Lung microvascular endothelial cell (primary cell): ENCODE data around the gene RELL1. TPM values are rescaled to one million over a fixed set of nuclear protein-coding genes. Genes with fewer than 3 reads are reported as not detected.
"Not testable (repeated sequence)": the region's sequence is repeated elsewhere in the genome, so short reads cannot be mapped to it uniquely, and the experiment has no call there.

Source experiments
- DNase-seq, 2 donors: peaks; one replicate each; pipeline versions ENCODE4 v3.0.0 to v3.0.0-alpha.2; 2010; ENCODE audit warnings: low read depth in 2 of 2
- total RNA-seq: library from RNA; depleted of rRNA; stranded (reverse); fragments of >200 nt; gene quantifications from 2 replicates; pipeline ENCODE4 v1.2.1, GENCODE V29; 2014

The RELL1 gene
- total RNA-seq, 1 donor from 2014 or later: 129 TPM

DNA sequence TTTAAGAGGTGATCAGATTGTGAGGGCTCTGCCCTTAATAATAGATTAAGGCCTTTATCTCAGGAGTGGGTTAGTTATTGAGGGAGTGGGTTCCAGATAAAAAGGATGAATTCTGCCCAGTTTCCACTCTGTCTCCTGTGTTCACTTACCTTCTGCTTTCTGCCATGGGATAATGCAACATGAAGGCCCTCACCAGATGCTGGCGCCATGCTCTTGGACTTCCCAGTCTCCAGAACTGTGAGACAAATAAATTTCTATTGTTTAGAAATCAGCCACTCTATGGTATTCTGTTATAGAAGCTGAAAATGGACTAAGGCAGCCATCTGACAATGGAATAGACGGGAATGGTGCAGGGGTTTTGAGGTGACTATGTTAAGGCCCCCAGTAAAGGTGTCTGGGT is 6.9 kb upstream of the RELL1 start:
- DNase-seq: no peak

DNA sequence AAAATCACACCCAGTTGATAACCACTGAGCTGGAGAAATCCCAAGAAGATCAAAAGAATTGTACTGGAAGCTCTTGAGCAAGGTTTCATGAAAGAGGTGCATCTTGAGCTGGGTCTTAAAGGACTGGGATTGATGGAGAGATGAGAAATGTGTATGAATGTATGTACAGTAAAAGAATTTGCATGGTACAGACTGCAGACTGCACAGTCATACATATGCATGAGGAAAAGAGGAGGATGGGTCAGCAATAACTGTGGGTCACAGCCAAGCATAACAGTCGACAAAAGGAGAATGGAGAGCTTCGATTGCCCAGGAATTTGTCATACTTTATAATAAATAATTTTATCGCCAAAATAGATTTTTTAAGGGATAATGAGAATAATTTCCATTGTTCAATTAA is 4.8 kb upstream of the RELL1 start:
- peak in 1 of 2 donors; percentile 11 for DNase-seq

DNA sequence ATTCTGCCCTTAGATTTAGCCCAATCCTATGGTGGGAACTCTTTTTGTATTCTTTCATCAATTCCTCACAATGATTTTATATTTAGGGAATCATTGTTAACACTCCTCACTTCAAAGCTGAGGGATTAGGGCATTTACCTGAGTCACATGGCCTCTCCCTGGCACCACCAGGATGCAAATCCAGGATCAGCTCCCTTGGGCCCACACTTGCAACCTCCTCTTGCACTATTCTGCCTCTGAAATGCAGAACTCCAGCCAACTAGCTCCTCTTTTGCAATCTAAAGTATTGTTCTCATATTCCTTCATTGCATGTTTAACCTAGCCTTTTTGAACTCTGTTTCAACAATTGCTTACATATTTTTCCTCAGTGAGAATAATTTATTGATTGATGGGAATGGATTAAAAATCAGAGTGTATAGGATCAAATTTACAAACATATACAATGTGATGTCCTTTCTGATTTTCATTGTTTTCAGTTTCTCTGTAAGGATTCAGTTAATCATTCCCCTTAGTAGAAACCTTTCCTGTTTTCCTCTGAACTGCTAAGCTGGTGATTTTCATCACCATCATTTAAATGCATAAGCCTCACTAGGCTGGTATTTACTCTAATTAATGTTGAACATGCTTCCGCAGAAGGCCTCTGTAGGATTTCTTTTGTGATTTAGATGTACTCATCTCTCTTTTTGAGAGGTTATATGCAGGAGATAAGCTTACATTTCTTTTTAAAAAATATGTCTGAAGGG is 3.3 kb upstream of the RELL1 start:
- no peak for DNase-seq

DNA sequence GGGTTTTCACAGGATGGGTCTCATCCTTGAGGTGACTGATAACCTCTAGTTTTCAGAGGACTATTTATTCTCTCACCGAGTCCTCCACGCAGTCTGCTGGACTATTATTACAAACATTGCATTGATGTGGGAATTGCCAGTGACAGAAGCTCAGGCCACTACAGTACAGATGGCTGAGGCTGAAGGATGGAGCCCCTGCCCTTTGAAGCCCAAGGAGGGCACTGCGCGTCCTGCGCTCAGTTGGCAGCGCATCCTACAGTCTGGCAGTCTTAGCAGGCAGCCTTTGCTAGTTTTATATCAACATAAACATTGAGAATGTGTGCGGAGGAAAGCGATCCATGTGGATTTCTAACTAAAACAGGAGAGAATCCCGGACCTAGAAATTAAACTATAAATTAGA is 1.5 kb upstream of the RELL1 start:
- DNase-seq: no peak

DNA sequence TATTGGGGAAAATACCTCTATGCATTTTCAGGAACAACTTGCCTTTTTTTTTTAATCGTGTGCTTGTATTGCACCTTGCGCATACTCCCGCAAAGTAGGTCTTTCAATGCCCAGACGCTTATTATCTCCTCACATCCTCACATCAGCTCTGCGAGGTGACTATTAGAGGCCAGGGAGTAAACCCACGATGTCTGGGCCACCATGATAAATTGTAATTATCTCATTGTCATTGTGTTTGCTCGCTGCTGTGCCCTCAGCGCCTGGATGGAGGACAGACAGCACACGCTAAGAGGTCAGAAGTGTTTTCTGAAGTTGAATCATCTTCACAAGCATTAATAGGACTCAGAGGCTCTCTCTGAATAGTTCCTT is 1.0 kb upstream of the RELL1 start:
- DNase-seq: no peak

DNA sequence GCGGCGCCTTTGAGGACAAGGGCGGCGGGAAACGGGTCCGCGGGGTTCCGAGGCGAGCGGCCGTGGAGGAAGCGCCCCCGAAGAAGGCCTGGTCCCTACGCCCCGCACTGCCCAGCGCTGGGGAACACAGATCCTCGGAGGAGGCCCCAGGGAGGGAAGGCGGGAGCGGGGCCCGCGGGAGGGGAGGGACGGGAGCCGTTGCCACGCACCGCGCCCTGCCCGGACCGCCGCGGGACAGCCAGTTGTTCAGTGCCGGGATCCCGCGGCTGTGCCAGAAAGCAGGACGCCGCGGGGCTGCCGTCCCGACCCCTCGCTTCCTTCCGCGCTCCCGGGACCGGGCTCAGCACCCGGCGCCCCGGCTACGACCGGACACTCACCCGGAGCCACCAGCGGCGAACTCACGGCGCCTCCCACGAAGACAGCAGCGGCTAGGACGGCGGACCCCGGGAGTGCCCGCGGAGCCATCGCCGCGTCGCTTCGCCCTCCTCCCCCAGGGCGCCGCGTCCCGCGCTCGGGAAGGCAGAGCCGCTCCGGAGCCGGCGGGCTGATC is 278 bp downstream of the RELL1 start:
- DNase-seq: peak in 1 of 2 donors; percentile 45

DNA sequence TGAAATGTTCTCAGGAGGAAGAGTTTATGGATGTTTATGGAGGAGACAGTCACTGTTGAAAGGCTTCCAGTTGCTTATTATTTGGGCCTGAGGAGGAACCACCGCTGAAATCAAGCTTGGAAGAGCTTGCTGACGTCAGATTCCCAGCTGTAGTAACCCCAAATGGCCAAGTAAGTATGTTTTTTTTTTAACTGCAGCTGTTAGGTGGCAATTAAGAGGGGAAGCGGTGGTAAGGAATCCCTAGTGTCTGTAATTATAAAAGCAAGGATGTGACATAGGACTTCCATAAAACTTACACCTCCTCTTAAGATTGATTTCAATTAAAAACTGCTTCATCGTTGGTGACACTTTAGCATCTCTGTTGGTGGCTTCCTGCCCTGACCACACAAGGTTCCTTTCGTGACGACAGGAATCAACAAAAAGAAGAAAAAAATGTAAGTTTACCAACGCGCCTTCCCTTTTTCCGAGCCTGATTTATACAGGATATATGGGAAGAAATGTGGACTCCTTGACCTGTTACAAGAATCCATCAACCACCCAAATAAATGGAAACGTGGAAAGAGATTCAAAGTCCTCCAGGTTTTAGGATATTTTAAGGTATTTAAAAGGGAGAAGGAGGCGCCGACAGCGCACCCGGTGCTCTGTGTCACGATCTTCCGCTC is 884 bp downstream of the RELL1 start:
- peak; percentile 14 to 55 for DNase-seq

DNA sequence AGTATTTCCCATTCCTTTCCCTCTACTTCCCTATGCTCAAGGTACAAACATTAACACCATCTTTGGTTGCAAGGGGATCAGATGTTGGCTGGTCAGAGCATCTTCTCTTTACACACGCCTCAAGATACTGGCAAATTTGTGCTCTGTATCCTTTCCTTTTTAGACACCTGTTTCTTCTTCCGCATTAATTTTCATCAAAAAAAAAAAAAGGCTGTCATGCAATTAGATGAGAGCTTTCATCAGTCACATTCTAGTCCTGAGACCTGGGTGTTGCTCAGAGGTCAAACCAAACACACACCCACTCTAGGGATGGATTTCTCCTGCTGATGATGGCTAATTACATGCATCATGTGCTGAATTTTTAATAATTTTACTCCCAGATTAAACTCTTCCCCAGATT is 2.0 kb downstream of the RELL1 start:
- no peak for DNase-seq

DNA sequence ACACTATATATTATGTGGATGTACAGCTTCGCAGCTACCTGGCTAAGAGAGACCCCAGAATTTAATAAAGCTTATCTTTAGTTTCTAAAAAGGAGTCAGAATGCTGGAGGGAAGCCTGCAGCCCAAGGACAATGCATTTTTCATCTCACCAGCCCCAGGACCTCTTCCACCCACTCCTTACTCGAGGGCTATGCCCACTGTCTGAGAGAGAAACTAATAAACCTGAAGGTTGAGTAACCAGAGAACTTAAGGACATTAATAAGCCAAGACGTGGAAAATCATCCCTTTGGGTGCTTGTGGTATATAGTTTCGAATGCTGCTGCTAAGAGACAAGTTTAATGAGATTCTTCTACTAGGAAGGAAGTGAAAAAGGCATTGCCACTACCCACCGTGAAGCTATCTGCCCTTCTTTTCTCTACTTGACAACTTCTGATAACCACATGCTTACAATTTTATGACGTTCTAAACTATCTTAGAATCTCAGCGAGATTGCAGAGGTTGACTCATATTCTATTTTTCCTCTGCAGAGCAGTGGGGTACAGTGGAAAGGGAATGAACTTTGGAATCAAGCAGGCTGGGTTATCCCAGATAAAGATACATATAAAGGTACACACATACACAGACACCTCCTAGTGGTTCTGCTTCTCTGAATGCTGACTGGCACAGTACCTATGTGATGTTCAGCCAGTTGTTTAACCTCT is 3.3 kb downstream of the RELL1 start:
- peak; percentile 20 to 30 for DNase-seq

DNA sequence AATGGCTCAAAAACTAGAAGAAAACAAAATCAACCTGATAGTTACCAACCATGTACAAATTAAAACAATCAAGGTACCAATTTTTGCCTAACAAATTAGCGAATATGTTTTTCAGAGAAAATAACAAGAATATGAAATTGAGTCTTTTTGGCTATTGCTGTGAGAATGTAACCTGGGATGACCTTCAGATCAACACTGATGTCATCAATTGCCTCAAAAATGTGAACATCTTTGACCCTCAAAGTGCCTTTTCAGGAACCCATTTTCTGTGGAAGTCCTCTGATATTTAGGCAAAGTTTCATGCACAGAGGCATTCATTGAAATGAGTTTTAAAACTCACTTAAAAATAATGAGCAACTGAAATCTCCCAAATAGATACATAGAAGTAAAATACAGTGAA is 6.1 kb downstream of the RELL1 start:
- DNase-seq: no peak

DNA sequence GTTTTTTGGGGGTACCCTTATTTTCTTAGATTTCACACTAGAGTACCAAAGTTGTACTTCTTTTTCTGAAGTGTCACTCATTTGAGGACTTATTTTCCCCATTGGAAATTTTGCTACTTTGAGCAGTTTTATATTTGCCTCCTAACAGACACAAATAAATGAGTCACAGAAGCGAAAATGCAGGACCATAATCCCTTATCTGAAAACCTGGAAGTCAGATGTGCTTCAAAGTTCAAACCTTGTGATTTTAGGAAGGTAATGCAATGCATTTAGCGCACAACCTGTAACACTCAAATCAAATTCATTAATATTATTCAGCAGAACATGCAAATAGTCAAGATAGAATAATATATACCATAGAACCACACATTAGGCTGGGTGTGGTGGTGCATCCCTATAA is 6.9 kb downstream of the RELL1 start:
- DNase-seq: no peak

DNA sequence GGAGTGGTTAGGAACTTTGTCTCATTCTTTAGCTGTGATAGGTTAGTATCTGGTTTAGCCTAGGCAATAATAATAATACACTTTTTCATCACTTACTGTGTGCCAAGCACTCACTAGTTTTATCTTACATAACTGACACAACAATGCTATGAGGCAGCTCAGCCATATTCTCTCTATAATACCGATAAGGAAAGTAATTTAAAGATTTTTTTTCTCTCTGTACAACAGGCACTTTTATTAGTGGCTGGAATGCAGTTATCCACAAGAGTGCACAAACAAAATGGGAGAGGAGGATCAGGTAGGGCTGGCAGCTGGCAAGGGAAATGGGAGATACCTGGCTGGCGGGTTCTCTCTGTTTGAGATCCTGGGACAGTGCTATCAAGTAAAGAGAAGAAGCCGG is 7.6 kb downstream of the RELL1 start:
- no peak for DNase-seq

DNA sequence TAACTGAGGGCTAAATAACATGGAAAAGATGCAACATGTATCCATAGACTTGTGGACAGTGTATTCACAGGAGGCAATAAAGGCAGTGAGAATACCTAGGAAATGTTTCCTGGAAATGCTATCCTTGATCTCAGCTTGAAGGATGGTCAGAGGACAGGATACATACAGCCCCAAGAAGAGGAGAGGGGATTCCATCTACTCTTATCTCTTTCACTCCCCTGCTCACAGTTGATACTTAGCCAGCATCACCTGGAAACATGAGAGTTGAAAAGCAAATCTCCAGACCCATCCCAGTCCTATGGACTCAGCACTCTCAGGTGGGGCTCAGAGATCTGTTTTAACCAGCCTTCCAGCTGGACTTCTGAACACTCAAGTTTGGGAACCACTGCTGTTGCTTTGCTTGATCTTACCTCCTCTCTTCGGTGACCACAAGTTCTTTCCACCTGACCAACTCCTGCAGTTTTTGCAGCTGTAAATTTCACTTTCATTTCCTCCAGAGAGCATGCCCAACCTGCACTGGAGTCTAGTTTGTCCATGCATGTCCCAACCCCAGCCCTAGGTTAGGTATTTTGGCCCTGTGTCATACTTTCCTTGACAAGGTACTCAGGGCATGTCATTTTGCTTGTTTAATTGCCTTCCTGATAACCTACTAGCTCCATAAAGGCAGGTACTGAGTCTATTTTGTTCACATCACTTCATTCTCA is 10.4 kb downstream of the RELL1 start:
- peak in 1 of 2 donors; percentile 26 for DNase-seq

DNA sequence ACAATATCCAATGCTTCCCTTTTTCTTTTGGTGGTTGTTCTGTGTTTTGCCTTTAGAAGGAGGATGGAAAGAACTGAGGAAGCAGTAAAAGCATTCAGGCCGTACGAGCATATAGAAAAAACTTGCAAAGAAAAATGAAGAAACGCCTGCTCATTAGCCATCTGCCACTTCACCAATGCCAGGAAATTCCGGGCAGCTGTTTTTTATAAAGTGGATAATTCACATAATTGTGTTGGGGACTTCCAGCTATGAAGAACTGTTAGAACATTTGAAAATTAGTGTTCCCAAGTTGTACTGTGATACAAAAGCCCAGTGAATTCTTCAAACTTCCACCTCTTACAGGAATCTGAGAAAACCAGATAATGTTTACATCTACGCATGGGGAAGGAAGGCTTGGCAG is 11.7 kb downstream of the RELL1 start:
- DNase-seq: peak in 1 of 2 donors; percentile 48

DNA sequence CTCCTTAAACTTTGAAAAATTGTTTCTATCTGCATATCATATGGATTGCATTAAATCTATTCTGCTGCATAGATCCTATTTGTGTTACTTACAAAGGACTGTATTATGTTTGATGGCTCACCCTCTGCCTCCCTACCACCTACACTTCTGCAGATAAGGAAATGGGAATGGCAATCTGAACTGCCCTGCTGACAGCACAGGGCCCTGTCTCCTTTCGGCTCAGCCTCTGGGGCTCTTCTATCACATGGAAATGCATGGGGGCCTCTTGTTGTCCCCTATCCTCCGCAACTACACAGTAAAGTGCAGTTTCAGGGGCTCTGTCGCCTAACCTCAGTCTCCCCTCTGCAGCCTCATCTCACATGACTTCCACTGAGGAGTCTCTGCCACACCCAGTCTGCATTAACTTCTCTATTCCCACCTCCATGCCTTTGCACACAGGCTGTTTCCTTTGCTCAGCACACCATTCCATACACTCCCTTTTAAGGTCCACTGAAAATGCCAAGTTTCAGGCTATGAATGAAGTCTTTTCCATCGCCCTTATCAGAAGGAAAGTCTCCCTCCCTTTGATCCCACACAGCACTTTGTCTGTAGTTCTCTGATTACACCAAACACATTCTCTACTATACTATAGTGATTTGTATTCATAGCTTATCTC is 12.5 kb downstream of the RELL1 start:
- DNase-seq: no peak

DNA sequence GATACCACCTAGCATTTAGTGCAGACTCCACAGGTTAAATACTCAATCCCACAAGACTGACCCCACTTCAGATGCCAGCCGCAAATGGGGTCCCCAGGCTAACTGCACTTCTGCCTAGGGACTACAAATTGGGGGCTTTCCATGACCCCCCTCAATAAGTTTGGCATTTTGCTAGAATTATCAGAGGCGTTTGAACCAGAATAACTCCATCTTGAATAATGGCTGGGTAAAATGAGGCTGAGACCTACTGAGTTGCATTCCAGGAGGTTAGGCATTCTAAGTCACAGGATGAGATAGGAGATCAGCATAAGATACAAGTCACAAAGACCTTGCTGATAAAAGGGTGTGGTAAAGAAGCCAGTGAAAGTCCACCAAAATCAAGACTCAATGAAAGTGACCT is 15.1 kb downstream of the RELL1 start:
- no peak for DNase-seq

DNA sequence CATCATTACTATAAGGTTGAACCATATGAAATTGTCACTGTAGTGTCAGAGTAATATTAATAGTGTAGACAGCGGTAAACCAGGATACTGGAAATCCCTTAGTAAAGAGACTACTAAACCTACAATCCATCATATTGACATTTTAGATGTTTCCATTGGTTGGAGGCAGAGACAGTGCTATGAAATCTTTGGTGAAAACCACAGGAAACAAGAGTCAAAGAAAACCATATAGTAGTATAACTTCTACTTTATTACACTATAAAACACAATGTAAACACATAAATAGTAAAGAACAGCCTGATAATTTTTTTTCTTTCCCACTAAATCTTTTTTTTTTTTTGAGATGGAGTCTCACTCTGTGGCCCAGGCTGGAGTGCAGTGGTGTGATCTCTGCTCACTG is 15.9 kb downstream of the RELL1 start:
- no peak for DNase-seq

DNA sequence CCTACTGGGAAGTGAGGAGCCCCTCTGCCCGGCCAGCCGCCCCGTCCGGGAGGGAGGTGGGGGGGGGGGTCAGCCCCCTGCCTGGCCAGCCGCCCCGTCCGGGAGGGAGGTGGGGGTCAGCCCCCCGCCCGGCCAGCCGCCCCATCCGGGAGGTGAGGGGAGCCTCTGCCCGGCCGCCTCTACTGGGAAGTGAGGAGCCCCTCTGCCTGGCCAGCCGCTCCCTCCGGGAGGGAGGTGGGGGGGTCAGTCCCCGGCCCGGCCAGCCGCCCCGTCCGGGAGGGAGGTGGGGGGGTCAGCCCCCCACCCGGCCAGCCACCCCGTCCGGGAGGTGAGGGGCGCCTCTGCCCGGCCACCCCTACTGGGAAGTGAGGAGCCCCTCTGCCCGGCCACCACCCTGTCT is 17.1 kb downstream of the RELL1 start:
- not testable (repeated sequence) for DNase-seq

DNA sequence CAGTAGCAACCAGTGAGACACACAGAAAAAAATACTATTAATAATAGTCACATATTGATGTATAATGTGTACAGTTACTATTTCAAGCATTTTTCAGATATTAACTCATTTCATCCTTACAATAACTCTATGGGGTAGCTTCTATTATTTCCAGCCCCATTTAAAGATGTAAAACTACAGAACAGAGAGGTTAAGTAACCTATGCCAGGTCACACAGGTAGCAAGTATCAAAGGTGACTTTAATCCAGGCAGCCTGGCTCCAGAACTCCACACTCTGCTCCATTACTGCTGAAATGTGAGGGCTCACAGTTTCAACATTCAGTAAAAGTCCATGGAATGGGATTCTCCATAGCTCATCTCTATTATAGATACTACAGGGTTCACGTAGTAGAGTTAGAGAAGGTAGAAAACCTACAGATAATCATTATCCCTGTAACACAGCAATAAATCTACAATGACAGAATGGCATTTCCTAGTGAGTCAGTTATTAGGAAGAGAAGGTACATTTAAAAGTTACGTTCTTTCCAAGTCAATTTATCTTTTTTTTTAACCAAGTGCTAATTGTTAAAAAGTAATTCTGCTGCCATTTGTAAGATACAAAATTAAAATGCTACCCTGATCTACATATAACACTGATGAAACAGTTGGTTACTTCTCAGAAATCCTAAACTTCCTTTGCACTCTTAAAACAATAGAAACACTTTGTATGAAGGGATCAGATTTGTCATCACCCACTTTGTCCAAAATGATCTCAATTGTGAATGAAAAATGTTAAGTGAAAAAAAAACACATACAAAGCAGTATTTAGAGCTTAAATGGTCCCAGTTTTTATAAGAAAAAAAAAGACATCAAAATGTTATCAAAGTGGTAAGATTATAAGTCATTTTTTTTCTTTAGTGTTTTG is 18.7 kb downstream of the RELL1 start:
- DNase-seq: peak; percentile 34 to 59

DNA sequence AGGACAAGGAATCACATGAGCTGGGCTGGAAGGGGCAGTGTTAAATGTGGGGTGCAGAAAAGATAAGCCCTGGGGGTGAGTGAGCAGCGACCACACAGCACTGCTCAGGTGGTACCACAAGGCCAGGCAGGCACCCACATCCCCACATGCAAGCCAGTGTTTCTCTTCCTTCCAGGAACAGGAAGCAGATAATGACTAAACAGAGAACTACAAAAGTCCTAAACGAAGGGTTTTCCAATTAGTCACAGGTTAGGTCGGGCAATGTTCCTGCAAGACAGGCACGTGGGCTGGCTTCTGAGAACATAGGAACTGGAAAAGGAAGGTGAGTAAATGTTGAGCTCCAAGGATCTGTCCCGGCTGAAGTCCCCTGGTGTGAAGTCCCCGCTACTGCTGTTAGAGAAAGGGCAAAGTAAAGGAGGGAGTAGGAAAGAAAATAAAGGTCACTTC is 19.5 kb downstream of the RELL1 start:
- peak; percentile 56 to 97 for DNase-seq
